Islet precursor cell (in vitro differentiated cells): ENCODE results near the gene CAMP.
A peak's percentile ranks its signal among the peaks of the same experiment; 100 is the strongest.

Experiments used
- DNase-seq: peaks from one replicate; pipeline ENCODE4 v3.0.0-alpha.2; 2018

Gene CAMP

DNA sequence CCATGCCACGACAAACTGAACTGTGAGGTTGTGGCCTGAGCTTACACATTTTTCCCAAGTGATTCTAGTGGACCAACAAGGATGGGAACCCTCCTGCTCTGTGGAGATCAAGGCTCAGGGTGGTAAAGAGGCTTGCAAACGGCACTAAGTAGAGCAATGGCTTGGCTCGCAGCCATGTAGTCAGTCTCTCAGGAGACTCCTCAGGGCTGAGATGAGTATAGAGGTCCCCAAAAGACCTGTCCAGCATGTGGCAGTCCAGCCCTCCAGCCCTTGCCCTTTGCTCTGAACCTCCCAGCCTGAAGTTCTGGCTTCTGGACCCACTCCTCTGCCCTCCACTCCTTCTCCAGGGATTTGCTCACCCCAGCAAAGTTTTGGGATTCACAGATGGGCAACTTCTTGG is 8.3 kb upstream of the CAMP start:
- no peak for DNase-seq

DNA sequence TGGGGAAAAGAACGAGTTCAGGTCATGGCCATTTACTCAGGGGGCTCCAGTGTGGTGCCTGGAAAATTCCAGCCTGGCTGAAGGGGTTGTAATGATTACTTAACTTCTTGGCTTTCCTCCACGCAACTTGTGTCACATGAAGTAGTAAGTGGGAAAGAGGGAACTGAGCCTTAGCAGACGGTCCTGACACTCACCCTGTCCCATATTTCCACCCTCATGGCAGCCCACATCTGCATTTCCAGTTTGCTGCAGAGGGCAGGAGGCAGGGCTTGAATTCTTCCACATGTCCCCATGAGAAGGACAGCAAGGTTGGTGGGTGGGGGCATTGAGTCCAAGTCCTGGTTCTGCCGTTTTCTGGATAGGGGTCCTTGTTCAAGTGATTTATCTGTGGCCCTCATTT is 7.8 kb upstream of the CAMP start:
- DNase-seq: no peak

DNA sequence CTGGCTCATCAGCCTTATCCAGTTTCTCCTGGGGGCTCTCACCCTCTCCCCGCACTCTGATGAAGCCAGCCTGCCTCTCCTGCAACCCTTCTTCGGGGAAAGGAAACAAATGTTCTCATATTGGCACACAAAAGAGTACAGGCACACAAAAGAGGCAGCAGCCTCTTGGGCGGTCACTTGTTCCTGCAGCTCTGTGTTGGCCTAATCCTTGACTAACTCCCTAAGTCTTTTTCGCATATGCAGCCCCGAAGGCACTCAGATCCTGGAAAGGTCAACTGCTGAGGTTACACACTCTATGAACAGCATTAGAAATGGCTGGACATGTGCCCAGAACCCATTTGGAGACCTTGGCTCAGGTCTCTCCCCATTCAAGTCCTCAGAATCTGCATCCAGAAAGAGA is 7.4 kb upstream of the CAMP start:
- DNase-seq: no peak

DNA sequence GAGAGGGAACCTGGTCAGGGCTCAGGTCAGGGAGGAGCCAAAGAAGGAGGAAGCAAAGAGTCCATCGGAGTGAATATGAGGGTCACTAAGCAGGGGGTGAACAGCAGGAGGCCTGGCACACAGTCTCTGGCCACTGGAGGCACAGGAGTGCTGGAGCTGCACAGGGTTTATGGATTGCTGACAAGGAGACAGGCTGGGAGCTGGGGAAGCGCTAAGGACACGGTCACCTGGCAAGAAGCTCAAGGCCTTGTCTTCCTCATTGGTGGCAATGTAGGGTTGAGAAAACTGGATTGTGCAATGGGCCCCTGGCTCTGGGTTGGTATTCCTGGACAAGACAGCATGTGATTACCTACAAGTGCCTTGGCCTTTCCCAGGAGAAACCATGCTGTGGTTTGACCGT is 5.8 kb upstream of the CAMP start:
- DNase-seq: no peak

DNA sequence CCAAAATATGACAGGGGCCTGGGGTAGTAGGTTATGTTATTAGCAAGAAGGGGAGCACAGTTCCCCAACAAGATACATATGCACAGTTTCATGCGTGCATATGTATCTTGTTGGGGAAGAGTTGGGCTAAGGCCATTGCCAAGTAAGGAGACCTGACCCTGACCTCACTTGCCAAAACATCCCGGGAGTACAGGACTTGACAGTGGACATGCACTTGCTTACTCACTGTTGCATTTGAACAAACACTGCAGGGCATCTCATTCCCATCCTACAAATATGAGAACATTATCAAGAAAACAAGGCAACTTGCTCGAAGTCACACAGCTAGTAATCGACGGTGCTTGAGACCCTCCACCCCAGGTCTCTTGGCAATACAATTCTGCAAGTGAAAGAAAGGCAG is 4.8 kb upstream of the CAMP start:
- no peak for DNase-seq

DNA sequence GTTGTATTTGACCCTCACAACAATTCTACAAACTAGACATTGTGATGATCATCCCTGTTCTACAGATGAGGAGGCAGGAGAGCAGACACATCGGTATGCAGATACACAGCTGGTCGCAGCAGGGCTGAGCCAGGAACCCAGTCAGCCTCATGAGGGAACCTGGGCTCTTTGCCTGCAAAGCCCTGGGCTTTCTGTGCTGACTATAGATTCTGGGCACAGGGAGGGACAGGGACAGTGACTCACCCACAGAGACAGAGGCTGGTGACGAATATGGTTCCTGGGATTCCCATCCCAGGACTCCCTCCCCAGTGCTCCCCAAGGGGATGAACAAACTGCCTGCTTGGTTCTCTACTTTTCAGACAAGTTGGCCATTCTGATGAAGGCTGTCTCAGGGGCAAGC is 3.8 kb upstream of the CAMP start:
- no peak for DNase-seq

DNA sequence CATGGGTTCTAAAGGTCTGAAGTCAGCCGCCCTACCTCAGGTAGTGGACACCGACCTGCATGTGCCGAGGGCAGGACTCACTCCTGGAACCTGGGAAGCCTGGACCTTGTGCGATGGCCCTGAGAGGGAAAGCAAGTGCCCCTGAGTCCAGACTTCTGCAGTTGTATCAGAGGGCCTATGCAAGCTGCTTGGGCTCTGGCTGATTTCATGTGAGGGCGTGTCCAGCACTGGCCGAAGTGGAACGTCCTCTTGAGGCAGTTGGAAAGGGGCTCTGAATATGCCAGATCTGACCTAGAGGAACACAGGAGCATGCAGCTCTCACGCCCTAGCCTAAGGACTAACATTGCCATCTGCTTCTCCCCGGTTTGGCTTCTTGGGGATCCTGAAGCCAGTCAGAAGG is 2.5 kb upstream of the CAMP start:
- DNase-seq: no peak

DNA sequence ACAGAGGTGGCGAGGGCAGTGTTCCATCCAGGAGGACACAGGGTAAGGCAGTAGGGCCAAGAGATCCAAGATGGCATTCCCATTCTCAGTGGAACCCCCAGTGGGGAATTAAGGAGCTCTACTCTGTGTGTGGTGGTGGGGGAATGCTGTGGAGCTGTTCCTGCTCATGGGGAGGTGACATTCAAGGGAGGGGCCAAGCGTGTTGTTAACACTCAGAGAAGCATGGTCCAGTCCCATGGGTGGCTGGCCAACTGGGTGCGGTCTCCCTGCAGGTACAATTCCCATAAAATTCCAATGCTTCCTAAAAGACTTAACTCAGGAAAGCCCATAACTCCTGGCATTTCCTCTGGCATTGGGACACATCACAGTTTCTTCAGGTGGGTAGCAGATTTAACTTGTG is 2.3 kb downstream of the CAMP start:
- DNase-seq: no peak

DNA sequence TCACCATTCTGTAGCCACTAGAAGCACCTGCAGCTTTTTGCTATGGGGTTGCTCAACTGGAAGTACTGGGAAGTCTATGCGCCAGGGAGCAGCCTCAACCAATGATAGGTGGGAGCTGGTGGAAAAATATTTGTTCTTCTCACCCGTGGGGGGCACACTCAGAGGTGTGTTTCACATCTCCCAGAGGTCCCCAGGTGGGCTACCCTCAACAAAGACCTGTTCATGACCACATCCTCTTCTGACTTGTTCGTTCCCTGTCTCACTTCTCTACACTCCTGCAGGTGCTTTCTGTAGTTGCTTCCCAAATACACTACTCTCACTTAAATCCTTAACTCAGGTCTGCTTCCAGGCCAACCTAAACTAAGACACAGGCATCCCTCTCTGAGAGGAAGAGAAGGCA is 3.6 kb downstream of the CAMP start:
- peak; percentile 34 for DNase-seq

DNA sequence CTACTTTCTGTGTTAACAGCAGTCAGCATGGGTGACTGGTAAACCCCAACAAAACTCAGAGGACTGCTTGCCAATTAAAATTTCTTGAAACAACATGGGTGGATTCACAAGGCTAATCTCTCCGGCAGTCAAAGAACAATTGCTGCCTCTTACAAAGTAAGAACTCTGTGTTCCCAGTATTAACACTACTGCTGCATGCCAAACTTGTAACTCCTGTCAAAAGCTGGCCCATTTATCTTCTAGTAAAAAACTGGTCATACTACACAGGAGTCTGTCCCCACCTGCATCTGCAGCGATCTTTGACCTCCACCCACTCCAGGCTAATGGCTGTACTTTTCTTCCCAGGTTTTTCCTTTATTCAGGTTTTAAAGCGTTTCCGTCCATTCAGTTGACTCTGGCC is 8.9 kb downstream of the CAMP start:
- DNase-seq: no peak

DNA sequence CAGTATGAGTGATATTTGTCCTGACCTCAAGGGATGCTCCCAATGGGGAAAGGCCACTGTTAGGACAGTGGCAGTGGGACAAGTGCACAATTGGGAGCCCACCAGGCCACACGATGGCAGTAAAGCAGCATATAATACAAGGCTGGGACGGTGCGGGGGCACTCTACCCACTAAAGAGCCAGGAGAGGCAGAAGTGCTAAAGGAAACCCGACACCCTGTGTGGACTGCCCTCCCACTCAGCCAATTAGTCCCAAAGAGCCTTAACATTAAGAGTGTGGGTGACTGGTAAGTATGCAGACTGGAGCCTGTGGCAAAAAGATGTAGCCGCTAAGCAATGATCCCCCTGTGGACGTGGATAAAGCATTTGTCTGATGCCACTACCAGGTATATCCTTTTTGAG is 9.4 kb downstream of the CAMP start:
- peak; percentile 89 for DNase-seq

DNA sequence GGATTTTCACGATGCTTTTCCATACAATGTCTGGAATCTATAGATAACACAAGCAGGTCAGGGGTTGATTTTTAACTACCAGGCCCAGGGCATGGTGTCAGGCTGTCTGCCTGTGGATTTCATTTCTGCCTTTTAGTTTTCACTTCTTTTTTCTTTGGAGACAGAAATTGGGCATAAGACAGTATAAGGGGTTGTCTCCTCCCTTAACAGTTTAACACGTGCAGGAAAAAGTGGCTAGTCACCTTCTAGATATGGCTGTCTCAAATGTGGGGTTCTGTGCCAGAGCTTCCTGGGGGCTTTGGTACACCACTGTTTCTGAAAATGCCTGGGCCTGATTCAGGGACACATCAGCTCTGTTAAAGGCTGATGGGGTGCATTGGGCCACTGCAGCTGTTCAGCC is 10.2 kb downstream of the CAMP start:
- peak; percentile 7 for DNase-seq

DNA sequence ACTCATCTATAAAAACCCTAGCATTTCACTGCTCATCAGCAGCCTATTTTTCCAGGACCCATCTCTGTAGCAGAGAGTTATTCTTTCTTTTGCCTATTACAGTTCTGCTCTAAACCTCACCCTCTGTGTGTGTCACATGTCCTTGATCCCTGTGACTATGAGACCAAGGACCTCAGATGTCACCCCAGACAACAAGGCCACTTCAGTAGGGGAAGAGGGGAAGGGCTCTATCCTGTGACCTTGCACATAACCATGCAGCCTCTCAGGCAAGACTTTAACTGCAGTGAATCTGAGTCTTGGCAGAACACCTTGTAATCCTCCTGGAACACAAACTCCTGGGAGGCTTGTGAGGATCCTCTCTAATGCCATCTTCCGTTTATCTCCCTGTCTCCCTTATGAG is 13.2 kb downstream of the CAMP start:
- peak; percentile 46 for DNase-seq

DNA sequence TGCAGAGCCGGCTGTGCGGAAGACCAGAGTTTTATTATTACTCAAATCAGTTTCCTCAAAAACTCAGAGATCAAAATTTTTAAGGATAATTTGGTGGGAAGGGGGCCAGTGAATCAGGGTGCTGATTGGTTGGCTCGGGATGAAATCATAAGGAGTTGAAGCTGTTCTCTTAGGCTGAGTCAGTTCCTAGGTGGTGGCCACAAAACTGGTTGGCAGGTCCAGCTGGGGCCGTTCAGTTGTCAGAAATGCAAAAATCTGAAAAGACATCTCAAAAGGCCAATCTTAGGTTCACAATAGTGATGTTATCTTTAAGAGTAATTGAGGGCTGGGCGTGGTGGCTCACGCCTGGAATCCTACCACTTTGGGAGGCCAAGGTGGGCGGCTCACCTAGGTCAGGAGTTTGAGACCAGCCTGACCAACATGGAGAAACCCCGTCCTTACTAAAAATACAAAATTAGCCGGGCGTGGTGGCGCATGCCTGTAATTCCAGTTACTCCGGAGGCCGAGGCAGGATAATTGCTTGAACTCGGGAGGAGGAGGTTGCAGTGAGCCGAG is 15.3 kb downstream of the CAMP start:
- DNase-seq: no peak

DNA sequence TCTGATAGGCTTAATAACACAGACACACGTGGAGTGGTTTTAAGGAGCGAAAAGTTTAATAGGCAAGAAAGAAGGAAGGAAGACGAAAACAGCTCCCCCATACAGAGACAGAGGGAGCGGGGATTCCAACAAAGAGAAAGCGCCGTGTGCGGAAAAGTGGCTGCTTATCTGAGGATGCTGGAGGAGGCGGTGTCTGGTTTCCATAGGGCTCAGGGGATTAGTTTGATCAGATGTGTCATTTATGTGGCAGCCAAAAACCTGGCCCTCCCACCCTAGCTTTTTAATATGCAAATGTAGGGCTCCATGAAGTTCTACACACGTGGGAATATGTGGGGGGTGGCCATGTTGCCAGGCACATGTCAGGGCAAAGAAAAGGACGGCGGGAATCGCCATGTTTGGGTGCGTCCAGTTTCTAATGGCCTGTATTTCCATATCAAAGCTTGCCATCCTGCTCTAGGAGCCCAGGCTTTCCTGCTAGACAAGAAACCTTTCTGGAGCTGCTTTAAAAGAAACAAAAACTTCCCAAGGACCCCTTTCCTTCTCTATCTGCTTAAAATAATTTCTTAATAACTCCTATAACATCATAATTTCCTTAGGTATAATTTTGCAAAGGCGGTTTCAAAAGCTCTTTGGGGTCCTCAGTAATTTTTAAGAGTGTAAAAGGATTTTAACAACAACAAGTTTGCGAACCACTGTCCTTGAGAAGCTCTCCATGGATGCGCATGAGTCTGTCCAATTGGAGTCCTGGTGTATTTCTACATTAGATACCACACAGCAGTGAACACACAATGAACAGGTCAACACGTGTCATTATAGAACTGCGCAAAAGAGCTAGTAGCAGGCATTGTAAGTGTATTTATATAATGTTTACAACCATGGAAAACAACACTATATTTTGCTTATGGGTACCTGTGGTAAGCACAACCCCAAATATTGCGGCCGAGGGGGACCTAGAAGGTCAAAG is 17.0 kb downstream of the CAMP start:
- DNase-seq: no peak

DNA sequence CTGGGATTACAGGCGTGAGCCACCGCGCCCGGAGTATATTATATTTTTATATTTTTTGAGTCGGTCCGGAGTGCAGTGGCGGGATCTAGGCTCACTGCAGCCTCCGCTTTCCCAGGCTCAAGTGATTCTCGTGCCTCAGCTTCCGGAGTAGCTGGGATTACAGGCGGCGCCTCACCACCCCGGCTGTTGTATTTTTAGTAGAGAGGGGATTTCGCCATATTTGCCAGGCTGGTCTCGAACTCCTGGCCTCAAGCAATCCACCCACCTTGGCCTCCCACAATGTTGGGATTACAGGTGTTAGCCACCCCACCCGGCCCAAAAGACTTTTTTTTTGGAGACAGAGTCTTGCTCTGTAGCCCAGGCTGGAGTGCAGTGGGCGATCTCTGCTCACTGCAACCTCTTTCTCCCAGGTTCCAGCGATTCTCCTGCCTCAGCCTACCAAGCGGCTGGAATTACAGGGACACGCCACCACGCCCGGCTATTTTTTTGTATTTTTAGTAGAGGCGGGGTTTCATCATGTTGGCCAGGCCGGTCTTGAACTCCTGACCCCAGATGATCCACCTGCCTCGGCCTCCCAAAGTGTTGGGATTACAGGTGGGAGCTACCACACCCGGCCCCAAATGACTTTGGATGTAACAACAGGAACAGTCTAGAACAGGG is 18.6 kb downstream of the CAMP start:
- DNase-seq: no peak

DNA sequence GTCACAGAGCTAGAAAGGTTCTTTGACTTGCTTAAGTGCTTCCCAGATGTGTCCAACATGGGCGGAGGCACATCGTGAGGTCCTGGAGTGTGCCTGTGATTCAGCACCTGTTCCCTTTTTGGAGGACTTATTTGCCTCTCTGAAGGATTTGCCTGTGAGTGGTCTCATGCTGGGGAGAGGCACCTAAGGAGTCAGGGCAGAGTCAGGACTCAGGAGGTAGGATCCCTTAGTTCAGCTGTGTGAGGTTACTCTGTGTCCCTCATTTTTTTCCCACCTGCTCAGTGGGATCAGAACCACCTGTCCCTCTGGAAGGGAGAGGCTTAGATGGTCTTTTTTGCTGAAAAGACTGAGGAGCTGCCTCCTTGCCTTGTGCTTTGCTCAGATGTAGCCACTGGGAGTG is 20.6 kb downstream of the CAMP start:
- no peak for DNase-seq

DNA sequence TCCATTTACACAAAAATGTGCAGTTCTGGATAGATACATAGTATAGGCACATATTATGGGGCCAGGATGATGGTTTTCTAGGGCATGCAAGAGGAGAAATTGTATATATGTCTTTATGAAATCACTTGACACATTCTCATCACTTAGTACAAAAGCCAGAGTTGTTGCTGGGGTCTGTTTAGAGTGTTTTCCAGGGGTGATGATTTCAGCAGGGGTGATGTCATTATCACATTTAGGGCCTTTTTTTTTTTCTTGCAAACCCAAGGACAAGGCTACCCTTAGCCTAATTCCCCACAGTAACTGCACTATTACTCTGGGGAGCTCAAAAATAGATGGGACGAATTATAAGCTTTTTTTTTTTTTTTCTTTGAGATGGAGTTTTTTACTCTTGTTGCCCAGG is 21.2 kb downstream of the CAMP start:
- no peak for DNase-seq

DNA sequence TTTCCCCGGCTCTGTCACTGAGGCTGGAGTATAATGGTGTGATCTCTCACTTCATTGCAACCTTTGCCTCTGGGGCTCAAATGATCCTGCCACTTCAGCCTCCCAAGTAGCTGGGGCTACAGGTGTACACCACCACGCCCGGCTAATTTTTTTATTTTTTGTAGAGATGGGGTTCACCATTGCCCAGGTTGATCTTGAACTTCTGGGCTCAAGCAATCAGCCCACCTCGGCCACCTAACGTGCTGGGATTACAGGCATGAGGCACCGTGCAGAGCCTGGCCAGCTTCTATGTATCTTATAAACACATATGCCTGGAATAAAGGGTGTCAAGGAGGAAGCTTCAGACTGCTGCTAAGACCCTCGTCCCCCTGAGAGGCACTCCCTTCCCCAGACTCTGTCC is 21.8 kb downstream of the CAMP start:
- no peak for DNase-seq

DNA sequence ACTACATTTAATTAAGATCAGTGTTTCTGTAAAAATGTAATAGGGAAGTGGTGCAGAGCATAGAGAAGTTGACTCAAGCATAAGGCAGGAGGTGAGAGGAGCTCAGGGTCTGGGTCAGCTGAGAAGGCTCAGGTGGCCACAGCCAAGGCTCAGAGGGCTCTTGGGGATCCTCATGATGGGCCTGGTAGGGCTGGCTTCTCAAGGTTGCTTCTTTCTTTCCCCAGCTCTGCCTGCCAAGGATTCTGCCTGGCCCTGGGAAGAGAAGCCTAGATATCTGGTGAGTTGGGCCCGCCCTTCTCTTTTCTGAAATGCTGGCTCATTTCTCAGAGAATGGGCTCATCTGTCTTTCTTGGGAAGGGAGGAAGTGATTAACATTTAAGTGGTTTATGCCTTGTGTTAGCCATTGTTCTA is 24.1 kb downstream of the CAMP start:
- no peak for DNase-seq

DNA sequence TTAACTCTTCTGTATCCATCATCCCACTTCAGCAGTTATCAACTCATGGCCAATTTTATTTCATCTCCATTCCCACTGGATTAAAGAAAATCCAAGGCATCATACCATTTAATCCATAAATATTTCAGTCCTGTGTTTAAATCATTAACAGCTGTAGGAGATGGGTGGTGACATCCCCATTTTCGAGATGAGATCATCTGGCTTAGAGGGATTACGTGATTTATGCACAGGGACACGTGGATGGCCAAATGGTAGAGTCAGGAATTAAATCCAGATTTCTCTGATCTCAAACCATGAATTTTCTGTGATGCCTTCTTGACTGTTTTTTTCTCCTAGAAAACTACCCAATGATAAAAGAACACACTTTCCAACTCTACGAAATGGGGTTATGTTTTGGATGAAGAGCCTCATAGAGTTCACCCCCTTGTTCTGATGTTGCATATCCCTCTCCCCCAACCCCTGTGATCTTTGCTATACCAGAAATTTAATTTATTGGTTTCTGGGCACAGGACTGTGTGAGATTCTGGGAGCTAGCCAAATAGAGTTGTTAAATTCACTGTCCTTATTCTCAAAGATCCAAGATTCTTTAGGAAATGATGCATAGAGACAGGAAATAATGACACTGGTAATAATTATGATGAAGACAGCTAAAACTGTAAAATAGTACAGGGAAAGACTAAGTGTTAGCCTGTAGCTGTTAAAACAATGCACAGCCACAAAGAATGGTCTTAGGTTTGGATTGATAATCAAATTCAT is 25.0 kb downstream of the CAMP start:
- no peak for DNase-seq

DNA sequence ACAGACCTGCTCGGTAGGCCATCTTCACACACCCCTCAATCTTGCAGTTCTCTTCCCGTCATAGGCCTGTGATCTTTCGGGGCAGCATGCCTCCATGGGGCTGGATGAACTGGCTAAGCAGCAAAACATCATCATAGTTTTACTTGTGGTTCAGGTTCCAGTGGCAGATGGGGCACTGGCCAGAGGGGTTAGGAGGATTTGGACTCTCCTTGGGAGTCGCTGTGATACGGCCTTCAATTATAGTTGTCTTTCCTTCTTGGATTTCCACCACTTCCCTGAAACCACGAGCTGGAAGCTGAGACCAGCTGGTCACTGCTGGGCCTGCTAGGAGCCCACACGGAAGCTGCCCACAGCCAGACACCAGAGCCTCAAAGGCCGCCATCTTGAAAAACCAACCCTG is 33.3 kb downstream of the CAMP start:
- DNase-seq: no peak

DNA sequence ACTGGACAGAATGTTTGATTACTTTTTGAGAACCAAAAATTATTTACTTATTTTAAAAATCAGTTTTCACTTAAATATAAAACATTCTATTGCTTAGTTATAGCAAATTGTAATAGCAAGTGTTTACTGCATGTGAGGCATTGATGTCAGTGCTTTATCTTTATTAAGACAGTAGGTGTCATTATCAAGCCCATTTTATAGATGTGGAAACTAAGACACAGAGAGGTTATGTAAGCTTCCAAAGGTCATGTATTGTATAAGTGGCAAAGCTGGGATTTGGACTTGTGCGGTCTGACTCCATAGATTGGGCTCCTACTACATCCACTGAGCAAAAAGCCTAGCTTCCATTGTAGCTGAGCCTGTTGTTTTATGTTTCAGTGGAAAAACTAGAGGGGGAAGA is 35.2 kb downstream of the CAMP start:
- no peak for DNase-seq

DNA sequence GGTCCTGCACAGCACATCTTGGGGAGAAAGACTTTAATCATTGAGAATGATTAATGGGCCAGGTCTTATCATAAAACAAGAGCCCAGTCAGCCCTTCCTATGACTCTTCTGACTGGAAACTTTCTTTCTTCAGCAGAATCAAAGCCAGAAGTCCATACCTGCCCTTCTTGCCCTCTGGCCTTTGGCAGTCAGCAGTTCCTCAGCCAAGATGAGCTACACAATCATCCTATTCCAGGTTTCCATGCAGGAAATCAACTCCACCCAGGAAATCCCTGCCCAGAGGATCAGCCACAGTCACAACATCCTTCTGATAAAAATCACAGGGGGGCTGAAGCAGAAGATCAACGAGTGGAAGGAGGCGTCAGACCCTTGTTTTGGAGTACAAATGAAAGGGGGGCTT is 44.5 kb downstream of the CAMP start:
- DNase-seq: no peak
